Esophagus muscularis mucosa (tissue), 4 donors: ENCODE results near the gene HIVEP2. TPM values are rescaled to one million over a fixed set of nuclear protein-coding genes. Genes with fewer than 3 reads are reported as not detected.
A peak's percentile ranks its signal among the peaks of the same experiment; 100 is the strongest.

Source experiments
- DNase-seq: peaks from one replicate; pipeline ENCODE4 v3.0.0-alpha.2; 2017; ENCODE audit errors: extremely low spot score
- H3K27ac ChIP-seq, 4 donors: fragments of 200-600 bp; sonication (generic); replicated peaks in 1 of 4; 1 replicate in 3 of 4; 2 replicates in 1 of 4; pipeline ENCODE4 v1.5.1; 2016 to 2019; ENCODE audit warnings: mild to moderate bottlenecking in 1 of 4
- H3K27me3 ChIP-seq, 4 donors: fragments of 200-600 bp; sonication (generic); one replicate each; pipeline versions ENCODE4 v1.5.1 to v1.6.0; 2016 to 2019
- H3K36me3 ChIP-seq, 4 donors: fragments of 200-600 bp; sonication (generic); one replicate each; pipeline ENCODE4 v1.5.1; 2016 to 2019
- H3K4me1 ChIP-seq, 4 donors: fragments of 200-600 bp; sonication (generic); one replicate each; pipeline ENCODE4 v1.5.1; 2016 to 2019
- H3K4me3 ChIP-seq, 4 donors: fragments of 200-600 bp; sonication (generic); 1 replicate in 2 of 4; 2 replicates in 2 of 4; pipeline ENCODE4 v1.5.1; 2016 to 2019; ENCODE audit warnings: mild to moderate bottlenecking in 4 of 4, moderate library complexity in 1 of 4
- H3K9me3 ChIP-seq, 4 donors: fragments of 200-600 bp; sonication (generic); 1 replicate in 3 of 4; 2 replicates in 1 of 4; pipeline ENCODE4 v1.5.1; 2016 to 2019
- CTCF ChIP-seq, 3 experiments: fragments of 200-600 bp in 2 of 3; fragments of 450-650 bp in 1 of 3; sonication (generic) in 2 of 3; IDR thresholded peaks; one replicate each; pipeline ENCODE4 v1.5.1; 2017 to 2019; ENCODE audit warnings: antibody characterized with exemption in 3 of 3, mild to moderate bottlenecking in 2 of 3, moderate library complexity in 1 of 3
- EP300 ChIP-seq: sonication (generic); formaldehyde crosslinking; IDR thresholded peaks from one replicate; pipeline ENCODE4 v1.6.1; 2017; ENCODE audit warnings: antibody characterized with exemption
- POLR2A ChIP-seq: fragments of 450-650 bp; IDR thresholded peaks from one replicate; pipeline ENCODE4 v1.6.1; 2017; ENCODE audit warnings: antibody characterized with exemption, moderate library complexity, mild to moderate bottlenecking, low read depth
- POLR2AphosphoS5 ChIP-seq, 2 donors: sonication (generic); formaldehyde crosslinking; IDR thresholded peaks; one replicate each; pipeline ENCODE4 v1.6.1; 2017; ENCODE audit warnings: antibody characterized with exemption in 2 of 2
- WGBS: methylation state at CpG from one replicate; pipeline ENCODE4 v1.1.5; 2018; 5-methylcytosine and 5-hydroxymethylcytosine counted together
- intact Hi-C: fragments of 100-400 bp; cut with DNase I; formaldehyde crosslinking; loops from one replicate; pipeline ENCODE4 v1.15.1; 2023
- total RNA-seq, 4 donors: library from RNA; depleted of rRNA; stranded (reverse); fragments of >200 nt; gene quantifications; one replicate each; pipeline versions ENCODE4 v1.1.0 to v1.2.1, GENCODE V29; 2016

HIVEP2 gene
- total RNA-seq, 4 donors from 2014 or later, result 20.3 to 29.3 (median 22.1) TPM

- intact Hi-C loops, result no loop called here
- Histone ChIP-seq H3K4me1 (peaks cover 14 to 27% (median 19%) of the 10 kb centered on the region in 4 donors), H3K27ac (no peak overlapping the region), H3K4me3 (no peak overlapping the region), H3K9me3 (no peaks in the 10 kb centered on the region), H3K27me3 (no peaks in the 10 kb centered on the region), H3K36me3 (no peaks in the 10 kb centered on the region)
- WGBS, result 89% methylated on average over 3 of the region's 3 CpGs
- DNase-seq, result no peak
- TF ChIP-seq CTCF (IDR thresholded peaks at IDR 0.05) (no peak), POLR2A (no peak), POLR2AphosphoS5 (IDR thresholded peaks at IDR 0.05) (no peak), EP300 (no peak)
These were observed 66.6 kb downstream of the HIVEP2 start for GRCh38 chr6:142878407-142878806.

GRCh38 chr6:142874676-142875075, 70.3 kb downstream of the HIVEP2 start:
- Histone ChIP-seq H3K27me3 (no peaks in the 10 kb centered on the region), H3K9me3 (no peaks in the 10 kb centered on the region), H3K36me3 (no peaks in the 10 kb centered on the region), H3K27ac (no peak overlapping the region), H3K4me1 (peaks cover 22 to 38% (median 27%) of the 10 kb centered on the region in 4 donors), H3K4me3 (no peak overlapping the region)
- intact Hi-C loops, result no loop called here
- no peak for DNase-seq
- WGBS, result 56% methylated on average over 1 of the region's 1 CpG
- TF ChIP-seq EP300 (no peak), POLR2A (no peak), POLR2AphosphoS5 (IDR thresholded peaks at IDR 0.05) (no peak), CTCF (IDR thresholded peaks at IDR 0.05) (no peak)

GRCh38 chr6:142872376-142872775, 72.6 kb downstream of the HIVEP2 start:
- Histone ChIP-seq H3K27me3 (no peaks in the 10 kb centered on the region), H3K36me3 (no peaks in the 10 kb centered on the region), H3K27ac (peak overlapping the region; percentile 1 to 59 (median 24)), H3K4me1 (peaks cover 28 to 52% (median 33%) of the 10 kb centered on the region in 4 donors), H3K9me3 (no peaks in the 10 kb centered on the region), H3K4me3 (no peak overlapping the region)
- DNase-seq, result no peak
- TF ChIP-seq POLR2A (no peak), EP300 (no peak), POLR2AphosphoS5 (IDR thresholded peaks at IDR 0.05) (no peak), CTCF (IDR thresholded peaks at IDR 0.05) (no peak)
- WGBS, result 70% methylated on average over 3 of the region's 3 CpGs
- intact Hi-C loops, result no loop called here

- DNase-seq, result no peak
- H3K9me3 ChIP-seq, result no peaks in the 10 kb centered on the region
- no peaks in the 10 kb centered on the region for H3K27me3 ChIP-seq
- H3K4me1 ChIP-seq, result peaks cover 32 to 55% (median 36%) of the 10 kb centered on the region in 4 donors
- no peak overlapping the region for H3K4me3 ChIP-seq
- 63% methylated on average over 4 of the region's 4 CpGs for WGBS
- TF ChIP-seq EP300 (no peak), POLR2AphosphoS5 (IDR thresholded peaks at IDR 0.05) (peak in 1 of 2 donors; percentile 56)
- peak overlapping the region; percentile 1 to 59 (median 24) for H3K27ac ChIP-seq
- intact Hi-C loops, result no loop called here
- H3K36me3 ChIP-seq, result no peaks in the 10 kb centered on the region
These were observed 73.1 kb downstream of the HIVEP2 start for GRCh38 chr6:142871910-142872331.

- H3K36me3 ChIP-seq, result no peaks in the 10 kb centered on the region
- no peaks in the 10 kb centered on the region for H3K27me3 ChIP-seq
- no peaks in the 10 kb centered on the region for H3K9me3 ChIP-seq
- H3K27ac ChIP-seq, result no peak overlapping the region
- peaks cover 37 to 55% (median 38%) of the 10 kb centered on the region in 4 donors for H3K4me1 ChIP-seq
- DNase-seq, result no peak
- intact Hi-C loops, result no loop called here
- 97% methylated on average over 4 of the region's 4 CpGs for WGBS
- H3K4me3 ChIP-seq, result no peak overlapping the region
- TF ChIP-seq POLR2A (no peak), EP300 (no peak), POLR2AphosphoS5 (IDR thresholded peaks at IDR 0.05) (no peak), CTCF (IDR thresholded peaks at IDR 0.05) (no peak)
These were observed 74.1 kb downstream of the HIVEP2 start for GRCh38 chr6:142870787-142871415.
